ENCODE measurements around the gene F2RL3.

The F2RL3 gene

DNA sequence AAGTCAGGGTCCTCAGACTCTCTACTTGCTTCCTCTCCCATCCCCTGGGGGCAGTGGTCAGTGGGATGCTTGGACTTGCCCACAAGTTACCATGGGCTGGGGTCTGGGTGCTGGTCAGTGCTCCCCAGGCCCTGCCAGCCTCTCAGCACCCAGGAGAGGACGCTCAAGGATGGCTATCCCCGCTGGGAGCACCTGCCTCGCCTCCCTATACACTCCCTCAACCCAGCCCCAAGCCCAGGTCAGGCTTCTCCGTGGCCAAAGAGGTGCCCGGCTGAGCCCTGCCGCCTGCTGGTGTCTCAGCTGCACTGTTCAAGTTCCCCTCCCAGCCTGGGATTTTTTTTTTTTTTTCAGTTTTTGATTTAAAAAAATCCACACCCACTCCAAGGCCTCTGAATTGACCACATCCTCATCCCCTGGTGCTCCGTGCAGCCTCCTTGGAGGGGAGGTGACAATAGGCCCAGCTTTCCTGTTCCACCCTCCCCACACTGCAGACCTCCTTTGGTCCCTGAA lies 10.8 kb downstream of the F2RL3 start:
- CTCF ChIA-PET, result interaction anchor here (1.2 to 2.6 kb wide), 2 partner anchors 120 to 129 kb away, joined by 4 to 7 read pairs; no protein-coding TSS in a partner anchor
- H3K4me3 ChIP-seq (ENCODE audit: low read depth, low read length), result no peak overlapping the region
- POLR2A ChIA-PET, result no interaction called here
- TF ChIP-seq, protein P1, sequence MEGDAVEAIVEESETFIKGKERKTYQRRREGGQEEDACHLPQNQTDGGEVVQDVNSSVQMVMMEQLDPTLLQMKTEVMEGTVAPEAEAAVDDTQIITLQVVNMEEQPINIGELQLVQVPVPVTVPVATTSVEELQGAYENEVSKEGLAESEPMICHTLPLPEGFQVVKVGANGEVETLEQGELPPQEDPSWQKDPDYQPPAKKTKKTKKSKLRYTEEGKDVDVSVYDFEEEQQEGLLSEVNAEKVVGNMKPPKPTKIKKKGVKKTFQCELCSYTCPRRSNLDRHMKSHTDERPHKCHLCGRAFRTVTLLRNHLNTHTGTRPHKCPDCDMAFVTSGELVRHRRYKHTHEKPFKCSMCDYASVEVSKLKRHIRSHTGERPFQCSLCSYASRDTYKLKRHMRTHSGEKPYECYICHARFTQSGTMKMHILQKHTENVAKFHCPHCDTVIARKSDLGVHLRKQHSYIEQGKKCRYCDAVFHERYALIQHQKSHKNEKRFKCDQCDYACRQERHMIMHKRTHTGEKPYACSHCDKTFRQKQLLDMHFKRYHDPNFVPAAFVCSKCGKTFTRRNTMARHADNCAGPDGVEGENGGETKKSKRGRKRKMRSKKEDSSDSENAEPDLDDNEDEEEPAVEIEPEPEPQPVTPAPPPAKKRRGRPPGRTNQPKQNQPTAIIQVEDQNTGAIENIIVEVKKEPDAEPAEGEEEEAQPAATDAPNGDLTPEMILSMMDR (IDR thresholded peaks at IDR 0.05; ENCODE audit: insufficient read depth, low read length, missing control alignments), result peak; percentile 51
- DNase-seq (ENCODE audit: low read depth, low spot score), result no peak

DNA sequence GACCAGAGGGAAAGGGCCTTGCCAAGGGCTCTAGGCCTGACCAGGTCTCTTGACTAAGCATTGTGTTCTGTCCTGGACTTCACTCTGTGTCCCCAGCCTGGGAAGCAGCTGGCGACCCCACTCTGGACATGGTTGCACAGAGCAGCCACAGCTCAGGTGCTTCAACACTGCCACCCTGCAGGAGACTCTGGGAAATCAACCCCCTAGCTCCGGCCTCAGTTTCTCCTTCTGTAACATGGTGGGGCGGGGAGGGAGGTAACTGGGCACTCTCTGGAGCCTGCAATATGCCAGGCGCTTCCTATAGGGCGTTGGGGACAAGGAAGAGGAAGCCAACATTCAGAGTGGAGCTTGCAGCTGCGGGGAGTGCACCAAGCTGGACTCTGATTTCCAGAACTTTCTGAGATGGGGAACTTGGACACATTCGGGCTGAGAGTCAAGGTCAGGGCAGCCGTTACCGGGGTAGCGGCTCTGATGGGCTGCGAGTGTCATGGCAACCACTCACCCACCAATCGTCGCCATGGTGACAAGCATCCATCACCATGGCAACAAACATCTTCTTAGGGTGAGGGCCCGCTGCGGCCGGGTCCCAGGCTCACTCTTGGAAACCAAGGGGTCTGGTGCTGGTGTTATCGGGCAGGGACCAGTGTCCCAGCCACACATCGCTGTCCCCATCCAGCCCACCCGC lies 12.8 kb downstream of the F2RL3 start:
- CTCF ChIA-PET, result interaction anchor here (0.6 to 1.0 kb wide), 4 partner anchors 15 to 131 kb away, joined by 3 to 4 read pairs (median 3); no protein-coding TSS in a partner anchor
- POLR2A ChIA-PET, result no interaction called here
- H3K4me3 ChIP-seq (ENCODE audit: low read depth, low read length), result no peak overlapping the region
- TF ChIP-seq, protein P1 (IDR thresholded peaks at IDR 0.05; ENCODE audit: insufficient read depth, low read length, missing control alignments), result no peak
- no peak for DNase-seq (ENCODE audit: low read depth, low spot score)

DNA sequence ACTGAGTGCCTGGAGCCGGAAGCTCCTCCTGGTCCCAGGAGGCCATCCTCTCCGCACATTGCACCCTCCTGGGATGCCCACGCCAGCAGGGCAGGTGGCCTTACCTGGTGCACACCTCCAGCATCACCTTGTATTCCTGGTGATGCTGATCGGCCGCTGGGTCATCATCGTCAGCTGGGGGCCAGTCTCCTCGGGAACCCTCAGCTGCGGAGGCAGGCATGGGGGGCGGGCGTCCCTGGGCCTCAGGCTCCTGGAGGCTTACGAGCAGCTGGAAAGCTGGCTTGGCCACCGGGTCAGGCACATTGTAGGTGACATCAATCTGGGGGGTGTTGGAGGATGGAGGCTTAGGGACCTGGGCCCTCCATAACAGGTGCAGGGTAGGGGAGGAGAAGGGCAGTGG lies 13.7 kb downstream of the F2RL3 start:
- CTCF ChIA-PET, result no interaction called here
- DNase-seq (ENCODE audit: low read depth, low spot score), result no peak
- H3K4me3 ChIP-seq (ENCODE audit: low read depth, low read length), result no peak overlapping the region
- TF ChIP-seq, protein P1 (IDR thresholded peaks at IDR 0.05; ENCODE audit: insufficient read depth, low read length, missing control alignments), result no peak
- POLR2A ChIA-PET, result no interaction called here

DNA sequence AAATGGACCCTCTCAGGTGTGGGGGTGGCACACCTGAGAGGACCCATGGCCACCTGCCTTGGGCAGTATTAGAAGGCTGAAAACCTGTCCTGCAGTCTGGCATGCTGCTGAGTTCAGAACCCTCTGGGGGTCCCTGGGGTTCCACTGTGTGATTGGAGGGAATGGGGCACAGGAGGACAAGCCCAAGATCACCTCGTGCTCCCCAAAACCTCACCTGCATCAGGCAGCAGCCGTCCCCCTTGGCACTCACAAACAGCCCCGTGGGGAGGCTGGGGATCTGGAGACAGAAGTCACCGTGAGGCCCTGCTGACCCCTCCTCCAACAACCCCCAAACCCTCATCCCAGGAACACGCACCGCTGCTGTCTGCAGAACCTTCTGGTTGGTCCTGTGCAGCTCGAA lies 14.5 kb downstream of the F2RL3 start:
- no peak overlapping the region for H3K4me3 ChIP-seq (ENCODE audit: low read depth, low read length)
- ChIA-PET CTCF (no interaction called here), POLR2A (no interaction called here)
- TF ChIP-seq, protein P1 (IDR thresholded peaks at IDR 0.05; ENCODE audit: insufficient read depth, low read length, missing control alignments), result no peak
- no peak for DNase-seq (ENCODE audit: low read depth, low spot score)

DNA sequence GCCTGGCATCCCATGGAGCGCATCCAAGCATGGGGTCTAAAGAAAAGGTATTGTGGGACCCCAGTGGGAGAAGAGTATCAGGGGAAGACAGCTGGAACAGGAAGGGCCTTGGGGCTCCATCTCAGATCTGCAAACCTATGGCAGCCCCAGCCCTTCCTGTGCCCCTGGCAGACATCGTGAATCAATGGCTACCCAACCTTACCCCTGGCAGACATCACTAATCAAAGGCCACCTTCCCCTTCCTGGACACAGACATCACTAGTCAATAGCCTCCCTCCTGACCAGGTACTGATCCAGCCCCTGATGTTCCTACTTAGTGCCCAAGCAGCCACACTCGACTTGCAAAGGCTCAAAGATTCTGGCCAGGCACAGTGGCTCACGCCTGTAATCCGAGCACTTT lies 15.8 kb downstream of the F2RL3 start:
- POLR2A ChIA-PET, result no interaction called here
- TF ChIP-seq, protein P1 (IDR thresholded peaks at IDR 0.05; ENCODE audit: insufficient read depth, low read length, missing control alignments), result no peak
- H3K4me3 ChIP-seq (ENCODE audit: low read depth, low read length), result no peak overlapping the region
- DNase-seq (ENCODE audit: low read depth, low spot score), result no peak
- CTCF ChIA-PET, result no interaction called here

DNA sequence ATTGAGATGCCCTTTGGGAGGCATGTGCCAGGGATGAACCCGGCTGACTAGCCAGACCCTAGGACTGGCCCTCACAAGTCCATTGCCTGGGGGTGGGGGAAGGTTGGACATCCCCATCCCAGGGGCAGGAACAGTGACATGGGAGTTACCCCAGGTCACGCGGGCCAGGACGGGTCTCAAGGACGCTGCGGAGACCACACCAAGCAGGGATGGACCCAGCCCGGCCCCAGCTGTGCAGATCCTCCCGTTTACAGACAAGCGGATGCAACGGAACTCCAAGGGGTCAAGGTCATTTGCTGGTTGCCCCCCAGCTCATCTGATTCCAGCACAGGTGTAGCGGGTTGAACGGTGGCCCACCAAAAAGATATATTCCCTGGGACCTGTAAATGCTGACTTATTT lies 20.0 kb downstream of the F2RL3 start:
- no peak overlapping the region for H3K4me3 ChIP-seq (ENCODE audit: low read depth, low read length)
- ChIA-PET CTCF (no interaction called here), POLR2A (no interaction called here)
- TF ChIP-seq, protein P1 (IDR thresholded peaks at IDR 0.05; ENCODE audit: insufficient read depth, low read length, missing control alignments), result no peak
- no peak for DNase-seq (ENCODE audit: low read depth, low spot score)
